H1 (cell line): Measurements from ENCODE around the gene CELF6. TPM values are rescaled to one million over a fixed set of nuclear protein-coding genes. Genes with fewer than 3 reads are reported as not detected.

Source experiments
- CTCF ChIA-PET: fragments of 300-600 bp; sonication (Branson Sonifier 250); formaldehyde crosslinking; loops from one replicate; lab custom pipeline; 2021; ENCODE audit not compliant: partially characterized antibody; lab: Charles Lee
- POLR2A ChIA-PET: fragments of 300-600 bp; sonication (Branson Sonifier 250); formaldehyde crosslinking; loops from one replicate; lab custom pipeline; 2021; ENCODE audit warnings: inconsistent platforms; ENCODE audit not compliant: partially characterized antibody; lab: Charles Lee
- DNase-seq, 2 experiments: peaks; one replicate each; pipeline versions ENCODE4 v3.0.0 to v3.0.0-alpha.2; 2010 to 2022; ENCODE audit warnings: low spot score in 2 of 2, low read depth in 1 of 2, mixed read lengths in 1 of 2
- FAIRE-seq: peaks from 2 replicates; lab custom pipeline; 2011; peaks lifted over from hg19 to GRCh38; lab: Jason Lieb, UNC
- H2AFZ ChIP-seq: 2 replicates; pipeline ENCODE4 v1.8.1; 2012; ENCODE audit warnings: low read length, inconsistent platforms
- H2AK5ac ChIP-seq: 2 replicates; pipeline ENCODE4 v1.6.1; 2013; ENCODE audit warnings: low read depth, low read length
- H2BK120ac ChIP-seq: replicated peaks from 2 replicates; pipeline ENCODE3; 2013; ENCODE audit warnings: low read depth, low read length, inconsistent platforms
- H2BK12ac ChIP-seq: 2 replicates; pipeline ENCODE4 v1.6.1; 2013; ENCODE audit warnings: low read depth, low read length
- H2BK15ac ChIP-seq: 2 replicates; pipeline ENCODE4 v1.6.1; 2013; ENCODE audit warnings: low read length
- H2BK20ac ChIP-seq: 2 replicates; pipeline ENCODE4 v1.6.1; 2013; ENCODE audit warnings: low read length
- H2BK5ac ChIP-seq: 2 replicates; pipeline ENCODE4 v1.6.1; 2013; ENCODE audit warnings: low read depth, low read length
- H3K14ac ChIP-seq: 2 replicates; pipeline ENCODE4 v1.6.1; 2013; ENCODE audit warnings: inconsistent platforms; ENCODE audit not compliant: insufficient read length
- H3K18ac ChIP-seq: 2 replicates; pipeline ENCODE4 v1.6.1; 2013; ENCODE audit warnings: low read length; ENCODE audit errors: extremely low read depth
- H3K23ac ChIP-seq: 2 replicates; pipeline ENCODE4 v1.6.1; 2013; ENCODE audit warnings: inconsistent platforms; ENCODE audit not compliant: insufficient read length
- H3K23me2 ChIP-seq: 2 replicates; pipeline ENCODE4 v1.6.1; 2013; ENCODE audit warnings: low read depth, low read length
- H3K27ac ChIP-seq: 2 replicates; pipeline ENCODE4 v1.6.1; 2011; ENCODE audit warnings: low read depth, low read length, inconsistent platforms
- H3K27me3 ChIP-seq, 4 experiments: replicated peaks in 1 of 4; 1 replicate in 1 of 4; 2 replicates in 3 of 4; pipeline versions ENCODE4 v1.6.1 to v1.8.1; 2011 to 2013; ENCODE audit warnings: low read length in 3 of 4, mild to moderate bottlenecking in 3 of 4, inconsistent platforms in 2 of 4, mixed read lengths in 2 of 4, moderate library complexity in 1 of 4; ENCODE audit not compliant: control insufficient read depth in 3 of 4, insufficient read depth in 3 of 4; ENCODE audit errors: extremely low read depth in 1 of 4
- H3K36me3 ChIP-seq, 4 experiments: 2 replicates each; pipeline versions ENCODE4 v1.6.1 to v1.8.1; 2011 to 2013; ENCODE audit warnings: mild to moderate bottlenecking in 4 of 4, low read length in 3 of 4, moderate library complexity in 2 of 4, control low read depth in 1 of 4, inconsistent platforms in 1 of 4; ENCODE audit not compliant: insufficient read depth in 4 of 4, control insufficient read depth in 2 of 4
- H3K4ac ChIP-seq: replicated peaks from 2 replicates; pipeline ENCODE3; 2013; ENCODE audit warnings: low read length, low read depth, mixed read lengths, inconsistent platforms; ENCODE audit not compliant: insufficient read length
- H3K4me1 ChIP-seq, 4 experiments: replicated peaks in 1 of 4; 1 replicate in 1 of 4; 2 replicates in 3 of 4; pipeline versions ENCODE4 v1.6.1 to v1.8.1; 2011 to 2013; ENCODE audit warnings: low read length in 3 of 4, inconsistent platforms in 2 of 4, mixed read lengths in 1 of 4; ENCODE audit not compliant: insufficient read depth in 4 of 4, control insufficient read depth in 3 of 4
- H3K4me2 ChIP-seq, 2 experiments: 2 replicates each; pipeline versions ENCODE4 v1.6.1 to v1.8.1; 2011 to 2013; ENCODE audit warnings: low read depth in 2 of 2, low read length in 2 of 2, control low read depth in 1 of 2, inconsistent platforms in 1 of 2, mild to moderate bottlenecking in 1 of 2; ENCODE audit not compliant: insufficient read depth in 1 of 2
- H3K4me3 ChIP-seq, 4 experiments: fragments of 200-600, 300-600 bp in 1 of 4; sonication (generic), shearing (Covaris generic), sonication (Bioruptor Twin) in 1 of 4; 2 replicates each; pipeline versions ENCODE4 v1.5.1 to v1.8.1; 2011 to 2016; ENCODE audit warnings: low read length in 4 of 4, low read depth in 3 of 4, control low read depth in 2 of 4, inconsistent platforms in 2 of 4, mild to moderate bottlenecking in 2 of 4, mixed read lengths in 1 of 4, moderate library complexity in 1 of 4; ENCODE audit not compliant: insufficient read depth in 2 of 4; ENCODE audit errors: extremely low read depth in 1 of 4
- H3K56ac ChIP-seq: replicated peaks from 2 replicates; pipeline ENCODE3; 2013; ENCODE audit warnings: low read depth, mild to moderate bottlenecking, mixed read lengths, low read length, inconsistent platforms; ENCODE audit not compliant: insufficient read length
- H3K79me1 ChIP-seq: 2 replicates; pipeline ENCODE4 v1.6.1; 2013; ENCODE audit warnings: low read depth, low read length, control low read depth
- H3K79me2 ChIP-seq, 2 experiments: 2 replicates each; pipeline versions ENCODE4 v1.6.1 to v1.8.1; 2012 to 2013; ENCODE audit warnings: low read length in 2 of 2, mild to moderate bottlenecking in 2 of 2, inconsistent platforms in 1 of 2; ENCODE audit not compliant: insufficient read depth in 2 of 2, control insufficient read depth in 1 of 2
- H3K9ac ChIP-seq, 4 experiments: replicated peaks in 1 of 4; 1 replicate in 1 of 4; 2 replicates in 3 of 4; pipeline versions ENCODE4 v1.6.1 to v1.8.1; 2011 to 2013; ENCODE audit warnings: low read depth in 3 of 4, low read length in 3 of 4, control low read depth in 2 of 4, mild to moderate bottlenecking in 2 of 4, moderate library complexity in 2 of 4, inconsistent platforms in 1 of 4; ENCODE audit errors: extremely low read depth in 1 of 4
- H3K9me3 ChIP-seq, 2 experiments: 2 replicates each; pipeline versions ENCODE4 v1.6.1 to v1.8.1; 2012 to 2013; ENCODE audit warnings: mild to moderate bottlenecking in 2 of 2, moderate library complexity in 2 of 2, control low read depth in 1 of 2, inconsistent platforms in 1 of 2, low read depth in 1 of 2, low read length in 1 of 2, mixed read lengths in 1 of 2; ENCODE audit not compliant: insufficient read depth in 2 of 2
- H4K20me1 ChIP-seq, 2 experiments: replicated peaks in 1 of 2; 2 replicates each; pipeline versions ENCODE3 to v1.8.1; 2011 to 2013; ENCODE audit warnings: inconsistent platforms in 2 of 2, low read length in 2 of 2, mild to moderate bottlenecking in 1 of 2; ENCODE audit not compliant: insufficient read depth in 2 of 2, control insufficient read depth in 1 of 2
- H4K5ac ChIP-seq: 2 replicates; pipeline ENCODE4 v1.6.1; 2013; ENCODE audit warnings: low read length, low read depth, mixed read lengths, inconsistent platforms; ENCODE audit not compliant: insufficient read length
- H4K8ac ChIP-seq: 2 replicates; pipeline ENCODE4 v1.8.0; 2013; ENCODE audit warnings: mild to moderate bottlenecking, moderate library complexity, low read length, inconsistent platforms; ENCODE audit not compliant: insufficient read depth; ENCODE audit errors: extremely low read depth
- H4K91ac ChIP-seq: replicated peaks from 2 replicates; pipeline ENCODE3; 2013; ENCODE audit warnings: low read length, mixed read lengths, inconsistent platforms; ENCODE audit not compliant: insufficient read length
- YY1 ChIP-seq: IDR thresholded peaks from 2 replicates; pipeline ENCODE4 v1.6.1; 2011; ENCODE audit warnings: low read depth, mild to moderate bottlenecking, low read length
- WGBS, 2 experiments: shearing (Covaris generic) in 1 of 2; methylation state at CpG; one replicate each; pipeline versions ENCODE4 v1.1.6 to v1.1.7; 2013 to 2015; ENCODE audit warnings: low lambda C conversion rate in 2 of 2, mixed read lengths in 2 of 2, inconsistent platforms in 1 of 2, low coverage in 1 of 2, missing lambda C conversion rate in 1 of 2; ENCODE audit not compliant: insufficient replicate concordance in 2 of 2, insufficient coverage in 1 of 2, insufficient read length in 1 of 2; ENCODE audit errors: extremely low coverage in 1 of 2, missing lambda C conversion rate in 1 of 2; 5-methylcytosine and 5-hydroxymethylcytosine counted together
- polyA plus RNA-seq, 7 experiments: library from polyadenylated mRNA; depleted of rRNA in 3 of 7; stranded (reverse) in 5 of 7; unstranded in 2 of 7; fragments of >200 nt in 5 of 7; fragments of 200-250 nt in 2 of 7; gene quantifications; 1 replicate in 5 of 7; 2 replicates in 1 of 7; 4 replicates in 1 of 7; pipeline versions ENCODE4 v1.2.1 to v1.2.3, GENCODE V29; 2011 to 2013; ENCODE audit warnings: missing spikeins in 2 of 7, mixed read lengths in 2 of 7
- total RNA-seq: library from RNA; stranded (reverse); fragmentation: NEBNext Ultra II Directional; extraction: Animal tissue kit (Norgen Biotek cat#: 25700); gene quantifications from 2 replicates; pipeline ENCODE4 v1.2.1, GENCODE V29; 2021

CELF6 gene
- total and polyA plus RNA-seq, 2 of the 8 experiments (the other 6 are each of a cell fraction or from before 2014, with no cell fraction given), result 0.09 to 0.19 TPM

GRCh38 chr15:72353266-72353665, 33.3 kb upstream of the CELF6 start:
- 76% methylated on average over 2 of the region's 2 CpGs; no CpG with 5 or more reads in 1 of the 2 experiments for WGBS, 2 experiments
- FAIRE-seq (no peak), DNase-seq (no peak)
- no peak overlapping the region for H3K9ac ChIP-seq
- no peak overlapping the region for H3K27ac ChIP-seq
- H2BK5ac ChIP-seq, result no peak overlapping the region
- no peak overlapping the region for H2AFZ ChIP-seq
- H2BK120ac ChIP-seq, result no peak overlapping the region
- H4K5ac ChIP-seq, result no peak overlapping the region
- H2BK20ac ChIP-seq, result no peak overlapping the region
- peaks cover 4 to 31% (median 21%) of the 10 kb centered on the region in 4 experiments; a peak in 7 of 8 replicates for H3K36me3 ChIP-seq
- no peaks in the 10 kb centered on the region for H3K27me3 ChIP-seq
- H3K79me1 ChIP-seq, result no peaks in the 10 kb centered on the region; the same call in 1 of the 2 replicates
- H3K14ac ChIP-seq, result no peak overlapping the region
- H3K4me2 ChIP-seq, result no peak overlapping the region
- H3K18ac ChIP-seq, result no peak overlapping the region
- no peaks in the 10 kb centered on the region for H3K9me3 ChIP-seq
- H4K20me1 ChIP-seq, result peaks cover 0 to 4% of the 10 kb centered on the region in 2 experiments
- H2BK12ac ChIP-seq, result no peak overlapping the region
- H3K23me2 ChIP-seq, result no peaks in the 10 kb centered on the region
- TF ChIP-seq YY1, result no peak
- H3K23ac ChIP-seq, result no peak overlapping the region
- H3K56ac ChIP-seq, result no peak overlapping the region
- H2BK15ac ChIP-seq, result no peak overlapping the region
- H2AK5ac ChIP-seq, result no peak overlapping the region
- H3K79me2 ChIP-seq, result no peaks in the 10 kb centered on the region
- no peaks in the 10 kb centered on the region for H3K4me1 ChIP-seq
- ChIA-PET POLR2A (no interaction called here), CTCF (interaction anchor here (1.2 kb wide), 1 partner anchor 12 kb away, joined by 5 read pairs; no protein-coding TSS in a partner anchor)
- H3K4me3 ChIP-seq, result no peak overlapping the region
- no peak overlapping the region for H4K8ac ChIP-seq
- H4K91ac ChIP-seq, result no peak overlapping the region
- no peak overlapping the region for H3K4ac ChIP-seq
